ENCODE measurements around the gene EMSY. TPM values are rescaled to one million over a fixed set of nuclear protein-coding genes. Genes with fewer than 3 reads are reported as not detected.

The EMSY gene
- total and polyA plus RNA-seq, 11 donors = 5.8 to 37.6 (median 16.6) TPM

- DNase-seq = peak in 1 of 5 donors; percentile 32
- ATAC-seq = peak in 3 of 4 donors; percentile 47 to 82 (median 63)
- Histone ChIP-seq H3K27me3 (no peaks in the 10 kb centered on the region), H3K4me1 (peaks cover 0 to 12% (median 0%) of the 10 kb centered on the region in 12 donors), H3K4me3 (no peak overlapping the region), H3K36me3 (peaks cover 0 to 79% (median 64%) of the 10 kb centered on the region in 9 donors), H3K27ac (no peak overlapping the region), H3K9me3 (no peaks in the 10 kb centered on the region)
- intact Hi-C loops (cut with DNase I) = no loop called here
- 34 to 54% (median 49%) methylated on average over 3 of the region's 3 CpGs for WGBS, 4 donors
- TF ChIP-seq CTCF (IDR thresholded peaks at IDR 0.05) (no peak), POLR2A (IDR thresholded peaks at IDR 0.05) (no peak)
Measured at GRCh38 chr11:76459846-76460245, 15.0 kb downstream of the EMSY start.

DNA sequence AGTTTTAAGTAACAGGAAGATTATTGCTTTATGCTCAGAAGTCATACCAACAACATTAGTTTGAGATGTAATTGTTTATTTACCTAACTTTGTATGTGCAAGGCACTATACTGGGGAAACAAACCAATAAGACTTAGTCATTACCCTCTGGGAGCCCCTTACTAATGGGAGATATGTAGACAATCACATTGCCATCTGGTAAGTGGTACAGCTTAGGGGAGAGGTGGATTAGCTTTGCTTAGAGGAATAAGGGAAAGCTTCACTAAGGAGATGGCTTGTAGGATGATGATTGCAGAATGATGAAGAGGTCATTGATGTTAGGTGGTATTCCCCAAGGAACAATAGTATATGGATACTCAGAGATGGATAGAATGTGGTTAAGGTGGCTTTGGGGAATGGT lies 17.5 kb downstream of the EMSY start:
- no peak for TF ChIP-seq POLR2A (IDR thresholded peaks at IDR 0.05)
- TF ChIP-seq CTCF (IDR thresholded peaks at IDR 0.05) = no peak
- no peak overlapping the region for H3K4me3 ChIP-seq
- no peaks in the 10 kb centered on the region for H3K27me3 ChIP-seq
- H3K27ac ChIP-seq = no peak overlapping the region
- intact Hi-C loops (cut with DNase I) = no loop called here
- peaks cover 0 to 82% (median 66%) of the 10 kb centered on the region in 9 donors for H3K36me3 ChIP-seq
- ATAC-seq (no peak), DNase-seq (no peak)
- no peaks in the 10 kb centered on the region for H3K9me3 ChIP-seq
- peaks cover 0 to 12% (median 0%) of the 10 kb centered on the region in 12 donors for H3K4me1 ChIP-seq

DNA sequence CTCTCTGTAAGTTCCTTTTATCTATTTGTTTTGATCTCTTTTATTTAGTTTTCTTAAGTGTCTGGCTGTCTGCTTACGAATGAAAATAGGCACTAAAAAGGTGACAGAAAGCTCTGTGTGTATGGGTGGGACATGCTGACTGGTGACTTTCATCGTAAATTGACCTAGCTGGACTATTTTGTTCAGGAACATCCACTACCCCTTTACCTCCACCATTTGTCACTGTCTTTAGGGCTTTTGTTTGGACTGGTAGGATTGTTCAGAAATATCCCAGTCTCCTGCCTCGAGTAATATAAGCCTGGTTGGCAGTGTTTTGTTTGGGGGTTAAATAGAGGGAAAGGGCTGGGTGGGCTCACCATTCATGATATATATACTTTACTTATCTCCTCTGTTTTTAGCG lies 20.9 kb downstream of the EMSY start:
- H3K27me3 ChIP-seq = no peaks in the 10 kb centered on the region
- DNase-seq (no peak), ATAC-seq (no peak)
- no peaks in the 10 kb centered on the region for H3K9me3 ChIP-seq
- TF ChIP-seq POLR2A (IDR thresholded peaks at IDR 0.05) (no peak), CTCF (IDR thresholded peaks at IDR 0.05) (no peak)
- peaks cover 0 to 4% (median 0%) of the 10 kb centered on the region in 12 donors for H3K4me1 ChIP-seq
- intact Hi-C loops (cut with DNase I) = no loop called here
- H3K4me3 ChIP-seq = no peak overlapping the region
- H3K36me3 ChIP-seq = peaks cover 0 to 82% (median 55%) of the 10 kb centered on the region in 9 donors
- no peak overlapping the region for H3K27ac ChIP-seq
- WGBS, 4 donors = 90 to 95% (median 91%) methylated on average over 4 of the region's 4 CpGs

GRCh38 chr11:76466666-76467065 lies 21.8 kb downstream of the EMSY start:
- intact Hi-C loops (cut with DNase I) = no loop called here
- no peak for ATAC-seq

More at GRCh38 chr11:76466666-76467065, 21.8 kb downstream of the EMSY start:
- Histone ChIP-seq H3K9me3 (no peaks in the 10 kb centered on the region), H3K4me3 (no peak overlapping the region), H3K27ac (no peak overlapping the region), H3K27me3 (no peaks in the 10 kb centered on the region), H3K36me3 (peaks cover 0 to 89% (median 59%) of the 10 kb centered on the region in 9 donors), H3K4me1 (peaks cover 0 to 4% (median 0%) of the 10 kb centered on the region in 12 donors)
- DNase-seq = no peak
- TF ChIP-seq POLR2A (IDR thresholded peaks at IDR 0.05) (no peak), CTCF (IDR thresholded peaks at IDR 0.05) (no peak)
